Stimulated activated CD8-positive, alpha-beta memory T cell treated with anti-CD3 and anti-CD28 coated beads, Interleukin-7, amount 100 ng/mL, for 1 hour (primary cell): ENCODE measurements around the gene DOCK8.
"Not testable (repeated sequence)": the region's sequence is repeated elsewhere in the genome, so short reads cannot be mapped to it uniquely, and the experiment has no call there.

ENCODE experiments used
- DNase-seq, 2 donors: peaks; one replicate each; pipeline ENCODE4 v3.0.0-alpha.2; 2020; ENCODE audit warnings: low read depth in 2 of 2

The DOCK8 gene

DNA sequence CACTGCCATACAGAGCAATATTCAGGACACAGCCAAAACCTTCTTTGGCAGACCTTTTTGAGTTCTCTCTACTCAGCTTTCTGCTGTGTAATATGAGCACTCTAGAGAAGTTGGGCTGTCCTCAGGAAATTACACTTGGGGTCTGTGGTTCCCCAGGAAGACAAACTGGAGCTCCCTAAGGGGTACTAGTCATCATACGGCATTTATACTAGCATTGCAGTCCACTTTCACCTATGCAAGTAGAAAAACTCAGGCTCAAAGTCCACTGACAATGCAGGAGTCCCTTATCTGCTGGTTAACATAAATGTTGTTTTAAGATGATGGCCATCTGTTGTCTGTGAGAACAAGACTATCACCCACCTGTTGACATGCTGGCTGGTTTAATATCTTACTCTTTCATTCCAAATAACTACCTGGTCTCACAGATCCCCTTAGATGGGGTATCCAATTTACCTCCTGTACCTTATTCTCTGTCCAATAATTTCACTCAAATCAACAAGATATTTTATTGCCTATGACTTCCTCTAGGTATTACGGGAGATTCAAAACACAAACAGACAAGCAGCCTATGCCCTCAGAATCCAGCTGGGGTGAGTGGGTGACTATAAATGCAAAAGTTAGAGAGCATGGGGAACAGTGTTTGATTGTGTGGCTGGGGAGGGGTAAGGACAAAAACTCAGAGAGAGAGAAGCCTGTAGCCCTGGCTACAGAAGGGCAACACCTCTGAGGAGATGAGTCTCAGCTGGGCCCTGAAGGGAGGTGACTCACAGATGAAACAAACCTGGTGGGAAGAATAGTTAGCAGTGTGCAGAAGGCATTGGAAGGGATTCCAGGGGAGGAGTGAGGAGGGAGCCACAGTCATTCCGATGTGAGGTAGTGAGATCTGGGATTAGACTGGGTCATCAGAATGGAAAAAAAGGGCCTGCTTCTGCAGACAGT lies 10.2 kb downstream of the DOCK8 start:
- no peak for DNase-seq

DNA sequence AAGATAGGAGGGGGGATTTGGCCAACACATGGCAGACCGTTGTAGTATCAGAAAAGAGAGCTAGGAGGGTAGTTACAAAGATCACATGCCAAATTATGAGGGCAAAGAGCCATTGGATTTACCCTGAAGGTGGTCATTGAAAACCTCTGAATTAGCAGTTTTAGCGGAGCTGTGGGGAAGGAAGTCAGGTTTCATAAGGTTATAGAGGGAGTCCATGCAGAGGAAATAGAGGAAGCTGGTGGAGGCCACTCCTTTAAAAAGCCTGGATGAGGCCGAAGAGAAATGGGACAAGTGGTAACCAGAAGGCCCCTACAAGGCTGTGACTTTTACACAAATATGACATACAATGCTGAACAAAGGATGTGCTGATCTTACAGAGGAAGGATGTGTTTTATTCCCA lies 13.2 kb downstream of the DOCK8 start:
- DNase-seq: no peak

DNA sequence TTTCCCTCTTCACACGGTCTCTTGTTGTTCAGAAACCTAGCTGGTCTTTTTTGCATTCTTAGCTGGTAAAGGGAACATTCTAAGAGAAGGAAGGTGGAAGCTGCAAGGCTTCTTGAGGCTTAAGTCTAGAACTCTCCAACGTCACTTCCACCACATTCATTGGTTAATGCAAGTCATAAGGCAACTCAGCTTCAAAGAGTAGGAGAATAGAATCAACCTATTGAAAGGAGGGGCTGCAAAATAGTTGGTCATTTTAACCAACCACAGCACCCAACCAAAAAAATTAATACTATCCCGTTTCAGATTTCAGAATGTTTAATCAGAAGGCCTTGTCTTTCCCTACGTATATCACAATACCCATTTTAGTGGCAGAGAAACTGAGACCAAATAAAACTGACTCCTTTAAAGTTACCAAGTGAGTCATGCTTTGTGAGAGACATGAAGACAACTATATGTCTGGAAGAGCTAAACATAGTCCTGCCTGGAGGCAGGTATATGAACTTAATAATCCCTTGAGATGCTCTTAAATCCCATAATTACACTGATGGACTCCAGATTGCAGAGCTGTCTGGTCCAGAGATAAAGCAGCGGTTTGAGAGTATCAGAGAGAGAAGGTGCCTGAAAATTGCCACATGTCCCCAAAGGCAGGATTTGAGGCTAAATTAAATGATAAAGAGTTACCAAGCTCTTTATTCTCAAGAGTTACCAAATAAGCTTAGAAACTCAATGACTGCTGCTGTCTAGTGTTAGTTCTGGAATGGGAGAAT lies 14.4 kb downstream of the DOCK8 start:
- DNase-seq: no peak

DNA sequence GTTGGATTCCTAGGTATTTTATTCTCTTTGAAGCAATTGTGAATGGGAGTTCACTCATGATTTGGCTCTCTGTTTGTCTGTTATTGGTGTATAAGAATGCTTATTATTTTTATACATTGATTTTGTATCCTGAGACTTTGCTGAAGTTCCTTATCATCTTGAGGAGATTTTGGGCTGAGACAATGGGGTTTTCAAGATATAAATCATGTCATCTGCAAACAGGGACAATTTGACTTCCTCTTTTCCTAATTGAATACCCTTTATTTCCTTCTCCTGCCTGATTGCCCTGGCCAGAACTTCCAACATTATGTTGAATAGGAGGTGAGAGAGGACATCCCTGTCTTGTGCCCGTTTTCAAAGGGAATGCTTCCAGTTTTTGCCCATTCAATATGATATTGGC lies 17.0 kb downstream of the DOCK8 start:
- not testable (repeated sequence) for DNase-seq

DNA sequence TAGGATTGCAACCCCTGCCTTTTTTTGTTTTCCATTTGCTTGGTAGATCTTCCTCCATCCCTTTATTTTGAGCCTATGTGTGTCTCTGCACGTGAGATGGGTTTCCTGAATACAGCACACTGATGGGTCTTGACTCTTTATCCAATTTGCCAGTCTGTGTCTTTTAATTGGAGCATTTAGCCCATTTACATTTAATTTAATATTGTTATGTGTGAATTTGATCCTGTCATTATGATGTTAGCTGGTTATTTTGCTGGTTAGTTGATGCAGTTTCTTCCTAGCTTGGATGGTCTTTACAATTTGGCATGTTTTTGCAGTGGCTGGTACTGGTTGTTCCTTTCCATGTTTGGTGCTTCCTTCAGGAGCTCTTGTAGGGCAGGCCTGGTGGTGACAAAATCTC lies 19.0 kb downstream of the DOCK8 start:
- DNase-seq: not testable (repeated sequence)

DNA sequence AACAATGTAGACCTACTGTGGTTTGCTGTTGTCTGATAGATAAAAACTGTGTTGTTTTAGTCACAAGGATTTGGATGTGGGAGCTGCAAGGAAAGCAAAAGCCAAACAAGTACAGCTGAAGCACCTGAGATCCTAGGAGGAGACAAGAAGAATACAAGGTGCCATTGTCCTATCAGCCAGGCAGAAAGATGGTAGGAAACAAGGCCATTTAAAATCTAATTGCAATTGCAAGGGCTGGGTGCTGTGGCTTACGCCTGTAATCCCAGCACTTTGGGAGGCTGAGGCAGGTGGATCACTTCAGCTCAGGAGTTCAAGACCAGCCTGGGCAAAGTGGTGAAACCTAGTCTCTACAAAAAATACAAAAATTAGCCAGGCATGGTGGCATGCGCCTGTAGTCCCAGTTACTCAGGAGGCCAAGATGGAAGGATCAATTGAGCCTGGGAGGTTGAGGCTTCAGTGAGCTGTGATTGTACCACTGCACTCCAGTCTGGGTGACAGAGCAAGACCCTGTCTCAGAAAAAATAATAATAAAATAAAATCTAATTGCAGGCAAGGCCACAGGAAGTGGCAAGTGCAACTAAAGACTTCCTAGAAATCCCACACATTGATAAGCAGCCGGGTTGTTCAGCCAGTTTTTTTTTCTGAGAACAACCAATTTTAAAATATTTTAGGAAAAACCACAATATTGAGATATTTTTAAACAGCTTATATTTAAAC lies 22.6 kb downstream of the DOCK8 start:
- DNase-seq: no peak

DNA sequence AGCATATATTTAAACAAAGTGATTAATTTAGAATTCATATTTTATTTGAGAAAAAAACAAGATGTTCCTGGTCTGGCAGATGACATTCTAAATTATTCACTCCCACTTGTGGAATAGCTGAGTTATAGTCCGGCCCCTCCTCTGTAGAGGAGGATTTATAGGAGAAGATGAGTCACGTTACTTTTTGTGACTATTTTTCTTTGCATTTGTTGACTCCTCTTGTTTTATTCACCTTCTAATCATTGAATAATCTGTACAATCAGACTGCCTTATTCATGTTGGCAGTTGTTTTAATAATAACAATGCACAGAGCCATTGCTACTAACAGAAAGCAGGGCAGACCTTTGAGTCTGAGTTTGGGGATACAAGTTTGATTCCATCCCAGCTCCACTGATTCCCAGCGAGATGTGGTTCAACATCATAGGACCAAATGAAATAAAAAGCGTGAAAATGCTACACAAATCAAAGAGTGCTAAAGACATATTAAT lies 23.2 kb downstream of the DOCK8 start:
- DNase-seq: no peak

DNA sequence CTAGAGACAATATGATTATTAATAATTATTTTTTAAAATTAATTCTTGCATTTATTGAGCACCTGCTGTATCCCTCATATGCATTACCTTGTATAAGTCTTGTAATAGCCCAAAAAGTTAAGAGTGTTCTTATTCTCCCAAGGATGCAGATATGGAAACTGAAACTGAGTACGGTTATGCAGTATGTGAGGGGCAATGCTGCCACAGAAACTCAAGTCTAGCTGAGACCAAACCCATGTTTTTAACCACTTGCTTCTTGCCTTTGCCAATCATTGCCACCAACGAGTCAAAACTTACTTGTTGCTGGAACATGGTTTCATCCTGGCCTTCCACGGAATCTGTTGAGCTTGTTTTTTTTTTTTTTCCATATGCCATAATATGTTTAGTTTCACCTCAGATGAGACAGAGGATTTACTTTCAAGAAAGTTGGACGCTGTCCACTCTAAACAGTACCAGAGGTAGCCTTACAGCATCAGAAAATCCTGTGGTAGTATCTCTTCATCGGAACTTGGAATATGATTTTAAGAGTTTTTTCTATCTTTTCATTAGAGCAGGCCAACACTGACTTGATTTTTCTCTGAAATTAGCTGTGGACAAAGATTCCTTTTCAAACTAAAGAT lies 27.9 kb downstream of the DOCK8 start:
- DNase-seq: no peak

DNA sequence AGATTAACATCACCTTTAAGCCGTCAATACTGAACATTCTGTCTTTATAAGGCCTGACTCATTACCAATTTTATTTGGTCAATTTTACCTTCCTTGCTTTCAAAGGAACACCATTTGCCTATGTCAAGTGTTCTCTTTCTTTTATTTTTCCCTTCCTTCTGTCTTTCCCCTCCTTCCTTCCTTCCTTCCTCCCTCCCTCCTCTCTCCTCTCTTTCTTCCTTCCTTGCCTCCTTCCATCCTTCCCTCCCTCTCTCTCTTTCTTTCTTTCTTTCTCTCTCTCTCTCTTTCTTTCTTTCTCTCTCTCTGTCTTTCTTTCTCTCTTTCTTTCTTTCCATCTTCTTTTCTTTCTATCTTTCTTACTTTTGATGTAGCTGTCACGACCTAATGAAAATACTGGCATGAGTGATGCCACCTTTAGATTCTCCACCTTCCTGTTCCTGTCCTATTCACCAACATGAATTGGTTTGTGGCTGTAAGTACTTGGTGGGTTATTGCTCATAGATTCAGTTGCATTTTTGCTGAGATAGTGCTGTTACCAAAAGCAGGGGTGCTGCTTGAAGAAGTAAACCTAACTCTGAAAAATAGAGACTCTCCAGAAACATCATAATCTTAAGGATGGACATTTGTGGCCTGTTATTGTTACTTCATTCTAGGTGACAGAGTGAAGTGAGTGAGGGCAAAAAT lies 33.8 kb downstream of the DOCK8 start:
- DNase-seq: no peak

DNA sequence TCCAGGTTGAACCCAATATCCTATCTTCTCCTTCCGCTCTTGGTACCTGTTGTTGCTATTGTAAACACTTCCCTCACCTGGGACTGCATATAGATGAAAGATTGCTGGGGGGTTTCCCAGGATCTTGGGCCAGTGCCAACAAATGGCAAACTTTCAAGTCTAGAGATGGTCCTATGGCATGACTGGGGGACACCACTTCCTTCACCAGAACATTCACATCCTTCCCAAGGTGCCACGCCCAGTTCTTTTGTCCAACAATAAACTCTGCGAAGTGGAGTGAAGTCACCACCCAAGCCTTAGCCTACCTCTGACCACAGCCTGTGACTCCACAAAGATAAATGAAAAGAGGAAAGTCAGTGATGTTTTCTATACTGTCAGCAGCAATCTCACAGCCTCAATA lies 34.4 kb downstream of the DOCK8 start:
- no peak for DNase-seq

DNA sequence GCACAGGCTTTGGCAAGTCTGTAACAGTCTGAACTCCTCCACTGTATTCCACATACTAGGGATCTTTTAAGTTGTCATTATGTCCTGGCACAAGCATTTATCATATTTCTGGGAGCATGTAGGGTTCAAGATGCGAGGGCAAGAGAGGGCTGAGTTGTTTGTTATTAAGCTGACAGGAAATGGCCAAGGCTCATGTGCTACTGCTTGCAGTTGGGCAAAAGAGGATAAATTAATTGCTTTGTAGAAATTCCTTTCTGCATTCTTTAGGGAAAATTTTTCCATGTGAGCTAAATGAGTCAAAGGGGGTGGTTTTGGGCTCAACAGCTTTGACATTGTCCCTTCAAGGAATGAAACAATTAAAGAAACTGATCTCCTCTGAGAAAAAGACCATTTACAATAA lies 35.4 kb downstream of the DOCK8 start:
- no peak for DNase-seq

DNA sequence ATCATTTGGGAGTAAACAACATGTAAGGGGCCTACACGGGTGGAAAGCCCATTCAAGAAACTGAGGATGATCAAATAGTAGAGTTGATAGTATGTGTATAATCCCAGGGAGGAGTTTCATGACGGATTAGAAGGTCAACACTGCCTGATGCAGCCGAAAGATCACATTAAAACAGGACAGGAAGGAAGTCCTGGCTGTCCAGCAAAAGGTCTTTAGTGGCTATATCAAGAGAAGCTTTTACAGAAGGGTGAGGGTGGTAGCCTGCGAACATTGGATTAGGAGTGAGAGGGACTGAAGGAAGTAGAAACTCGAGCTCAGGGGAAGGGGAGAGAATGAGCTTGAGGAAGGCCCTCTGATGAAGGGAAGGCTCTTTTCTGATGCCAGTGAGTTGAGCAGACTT lies 36.0 kb downstream of the DOCK8 start:
- no peak for DNase-seq

DNA sequence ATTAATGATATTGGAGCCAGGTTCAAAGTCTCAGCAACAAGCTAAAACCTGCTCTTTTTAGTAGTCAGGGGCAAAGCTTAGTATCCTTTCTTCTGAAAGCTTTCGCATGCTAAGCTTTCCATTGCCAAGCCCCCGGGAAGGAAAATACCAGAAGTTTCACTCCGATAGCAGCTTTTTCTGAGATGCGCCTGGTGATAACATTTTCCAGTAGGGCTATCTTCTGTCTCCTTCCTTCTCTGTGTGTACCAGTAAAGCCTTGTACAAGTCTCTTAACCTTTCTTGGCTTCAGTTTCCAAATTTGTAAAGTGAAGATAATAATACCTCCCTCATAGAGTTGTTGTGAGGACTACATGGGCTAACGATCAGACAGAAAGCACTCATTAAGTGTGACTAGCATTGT lies 36.7 kb downstream of the DOCK8 start:
- no peak for DNase-seq

DNA sequence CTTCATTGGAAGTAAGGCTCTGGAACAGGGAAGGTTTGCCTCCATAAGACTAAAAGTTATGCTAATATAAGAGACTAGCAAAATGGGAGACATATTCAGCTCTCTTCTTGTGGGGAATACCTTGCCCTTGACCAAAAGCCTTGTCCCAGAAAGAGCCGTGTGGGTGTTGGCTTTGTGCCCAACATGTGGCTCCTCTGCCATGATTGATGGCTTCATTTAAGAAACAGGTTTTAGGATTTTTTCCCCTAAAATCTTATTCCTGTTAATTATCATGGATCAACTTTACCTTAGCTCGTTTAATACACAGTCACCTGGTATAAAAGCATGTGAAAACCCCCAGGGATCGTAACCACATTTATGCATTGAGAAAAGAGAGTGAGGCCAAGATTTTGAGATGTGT lies 38.9 kb downstream of the DOCK8 start:
- DNase-seq: no peak

DNA sequence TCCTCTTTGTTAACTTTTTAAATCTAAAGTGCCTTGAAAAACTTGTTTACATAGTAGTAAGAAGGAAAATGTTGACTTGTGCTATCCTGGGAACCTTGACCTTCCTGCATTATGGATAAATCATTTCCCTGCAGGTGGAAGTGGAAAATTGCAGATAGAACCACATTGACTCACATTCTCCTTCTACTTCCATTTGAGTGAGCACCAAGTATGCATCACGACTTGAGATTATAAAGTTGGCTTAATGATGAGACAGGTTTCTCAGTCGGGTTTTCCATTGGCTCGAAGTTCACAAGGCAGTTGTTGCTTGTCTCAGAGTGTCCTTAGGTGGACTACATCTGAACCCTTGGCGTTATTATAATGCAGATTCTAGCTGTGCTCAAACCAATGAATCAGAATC lies 39.9 kb downstream of the DOCK8 start:
- no peak for DNase-seq

DNA sequence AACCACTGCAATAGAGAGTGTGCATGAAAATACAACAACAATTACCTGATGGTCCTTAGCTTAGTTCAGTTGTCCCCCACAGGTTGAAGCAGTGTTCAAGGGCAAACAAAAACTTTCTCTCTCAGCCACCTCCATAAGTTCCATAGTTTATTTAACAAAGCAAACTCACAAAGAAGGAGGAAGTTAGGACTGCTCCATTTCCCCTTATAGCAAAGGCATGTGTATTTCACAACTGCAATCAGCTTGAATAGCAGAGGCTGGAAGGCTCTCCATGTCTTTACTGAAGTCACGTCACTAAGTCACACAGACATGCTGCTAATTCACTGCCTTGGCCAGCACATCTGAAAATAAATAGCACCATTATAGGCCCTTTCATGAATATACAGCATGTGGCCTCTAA lies 43.3 kb downstream of the DOCK8 start:
- DNase-seq: no peak

DNA sequence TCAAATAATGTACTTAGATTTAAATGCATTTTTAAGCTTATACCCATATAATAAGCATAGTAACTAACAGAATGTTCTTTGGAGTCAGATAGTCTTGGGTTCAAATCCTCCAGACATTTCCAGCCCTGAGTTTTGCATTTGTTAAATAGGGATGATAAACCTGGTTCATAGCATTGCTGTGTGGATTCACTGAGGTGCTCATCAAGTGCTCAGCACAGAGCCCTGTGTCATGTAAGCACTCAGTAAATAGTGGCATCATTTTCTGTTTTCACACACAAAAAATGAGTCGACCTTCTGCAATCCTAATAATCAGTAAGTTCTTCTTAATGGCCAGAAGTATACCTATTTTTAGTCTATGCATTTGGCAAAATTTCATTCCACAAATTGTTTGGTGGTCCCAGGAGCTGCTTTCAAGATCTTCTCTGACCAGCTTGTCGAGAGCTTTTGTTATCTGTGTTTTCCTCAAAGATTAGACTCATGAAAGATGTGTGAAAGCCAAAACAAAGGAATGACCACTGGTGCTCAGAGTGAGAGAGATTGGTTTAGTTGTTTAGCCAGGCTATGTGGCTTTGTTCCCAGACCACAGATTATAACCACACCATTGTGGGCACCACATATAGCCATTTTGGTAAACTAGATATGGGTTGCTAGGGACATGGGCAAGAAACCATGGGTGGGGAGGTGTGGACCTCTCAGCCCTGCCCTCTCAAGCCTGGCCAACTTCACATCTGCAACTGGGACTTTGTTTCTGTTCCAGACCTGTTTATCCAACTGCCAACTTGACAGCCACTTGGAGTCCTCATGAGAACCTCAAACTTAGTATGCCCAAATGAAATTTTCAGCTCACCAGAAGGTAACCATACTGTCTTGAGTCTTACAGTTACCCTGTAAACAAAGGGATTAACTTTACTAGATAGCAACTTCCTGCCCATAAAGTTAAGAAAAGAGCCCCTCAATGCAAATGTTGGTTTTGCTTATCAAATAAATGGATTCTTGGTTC lies 45.0 kb downstream of the DOCK8 start:
- no peak for DNase-seq

DNA sequence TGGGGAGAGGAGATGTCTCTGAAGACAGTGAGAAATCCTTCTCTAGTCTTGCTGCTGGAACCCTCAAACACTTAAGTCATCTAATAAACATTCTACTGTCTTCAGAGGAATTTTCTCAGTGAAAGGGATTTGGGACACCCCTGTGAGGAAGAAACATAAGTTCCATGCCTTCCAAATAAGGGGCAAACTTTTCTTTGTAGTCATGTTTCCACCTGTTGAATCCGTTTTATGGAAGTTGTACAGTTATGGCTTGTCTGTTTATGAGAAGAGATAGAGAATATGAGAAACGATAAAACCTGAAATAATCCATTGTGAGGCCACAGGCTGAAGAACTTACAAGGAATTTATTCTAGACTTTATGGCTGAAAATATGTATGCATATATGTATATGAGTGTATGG lies 49.6 kb downstream of the DOCK8 start:
- no peak for DNase-seq

DNA sequence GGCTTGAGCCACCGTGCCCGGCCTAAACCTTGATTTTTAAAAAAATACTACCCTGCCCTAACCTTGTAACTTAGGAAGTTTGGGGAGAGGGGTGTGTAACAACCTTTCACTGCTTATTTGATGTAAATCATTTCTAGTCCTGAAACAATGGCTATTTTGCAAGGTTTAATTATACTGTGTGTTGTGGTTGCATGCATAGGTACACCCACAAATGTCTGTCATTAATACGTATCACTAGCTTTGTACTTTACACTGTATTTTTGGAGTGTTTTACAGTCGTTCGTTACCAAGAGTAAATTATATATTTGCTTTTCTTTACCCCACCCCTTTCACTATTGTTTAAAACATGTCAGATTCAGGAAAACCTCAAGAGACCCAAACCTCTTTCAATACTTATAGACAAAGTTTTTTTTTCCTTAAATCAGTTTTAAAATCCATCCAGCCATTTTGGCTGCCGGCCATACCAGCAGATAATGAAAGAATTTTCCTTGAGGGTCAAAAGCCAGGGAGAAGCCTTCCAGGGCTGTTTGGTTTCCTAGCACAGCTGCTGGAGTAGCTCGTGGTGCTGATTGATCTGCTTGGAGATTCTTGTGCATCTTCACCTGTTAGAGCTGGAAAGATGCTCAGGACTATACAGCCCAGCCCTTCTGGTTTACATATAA lies 50.7 kb downstream of the DOCK8 start:
- no peak for DNase-seq
